Endometrial microvascular endothelial cells (primary cell): Measurements from ENCODE around the gene PPP4R3B. TPM values are rescaled to one million over a fixed set of nuclear protein-coding genes. Genes with fewer than 3 reads are reported as not detected.

Source experiments
- in situ Hi-C: cut with HindIII; loops from 2 replicates; pipeline ENCODE4 v1.10.0; 2017; ENCODE audit warnings: low sequenced_read_pairs, low pct_unique_long_range_greater_than_20kb; ENCODE audit errors: inconsistent ontology term
- total RNA-seq: library from RNA; depleted of rRNA; stranded (reverse); fragments of >200 nt; gene quantifications from one replicate; pipeline ENCODE4 v1.2.3, GENCODE V29; 2015; ENCODE audit errors: inconsistent ontology term

PPP4R3B gene
- total RNA-seq, 1 donor from 2014 or later = 51.2 TPM

DNA sequence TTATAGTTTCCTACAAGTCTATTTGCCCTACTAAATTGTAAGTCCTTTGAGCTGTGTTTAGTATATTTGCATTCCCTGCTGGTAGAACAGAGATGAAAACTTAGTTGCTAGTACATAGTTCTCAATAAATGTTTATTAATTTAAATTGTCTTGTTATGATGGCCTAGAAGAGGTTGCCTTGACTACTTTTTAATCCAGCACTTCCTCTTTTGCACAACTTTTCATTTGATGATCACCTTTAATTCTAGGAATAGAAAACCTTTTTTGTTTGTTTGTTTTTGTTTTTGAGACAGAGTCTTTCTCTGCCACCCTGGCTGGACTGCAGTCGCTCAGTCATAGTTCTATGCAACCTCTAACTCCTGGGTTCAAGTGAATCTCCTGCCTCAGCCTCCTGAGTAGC is 91.2 kb downstream of the PPP4R3B start:
- in situ Hi-C loops = no loop called here

DNA sequence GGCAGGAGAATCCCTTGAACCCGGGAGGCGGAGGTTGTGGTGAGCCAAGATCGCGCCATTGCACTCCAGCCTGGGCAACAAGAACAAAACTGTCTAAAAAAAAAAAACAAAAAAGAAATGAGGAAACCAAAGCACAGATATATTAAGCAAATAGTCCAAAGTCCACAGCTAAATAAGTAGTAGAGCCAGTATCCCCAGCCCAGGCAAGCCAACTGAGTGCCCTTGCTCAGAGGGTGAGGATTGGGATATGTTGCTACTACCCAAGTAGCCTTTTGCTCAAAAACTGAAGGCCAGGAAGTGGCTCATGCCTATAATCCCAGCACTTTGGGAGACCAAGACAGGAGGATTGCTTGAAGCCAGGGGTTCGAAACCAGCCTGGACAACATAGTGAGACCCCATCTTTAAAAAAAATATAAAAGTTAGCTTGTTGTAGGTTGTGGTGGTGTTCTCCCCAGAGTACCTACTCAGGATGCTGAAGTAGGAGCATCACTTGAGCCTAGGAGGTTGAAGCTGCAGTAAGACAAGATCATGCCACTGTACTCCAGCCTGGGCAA is 92.5 kb downstream of the PPP4R3B start:
- in situ Hi-C loops = no loop called here

DNA sequence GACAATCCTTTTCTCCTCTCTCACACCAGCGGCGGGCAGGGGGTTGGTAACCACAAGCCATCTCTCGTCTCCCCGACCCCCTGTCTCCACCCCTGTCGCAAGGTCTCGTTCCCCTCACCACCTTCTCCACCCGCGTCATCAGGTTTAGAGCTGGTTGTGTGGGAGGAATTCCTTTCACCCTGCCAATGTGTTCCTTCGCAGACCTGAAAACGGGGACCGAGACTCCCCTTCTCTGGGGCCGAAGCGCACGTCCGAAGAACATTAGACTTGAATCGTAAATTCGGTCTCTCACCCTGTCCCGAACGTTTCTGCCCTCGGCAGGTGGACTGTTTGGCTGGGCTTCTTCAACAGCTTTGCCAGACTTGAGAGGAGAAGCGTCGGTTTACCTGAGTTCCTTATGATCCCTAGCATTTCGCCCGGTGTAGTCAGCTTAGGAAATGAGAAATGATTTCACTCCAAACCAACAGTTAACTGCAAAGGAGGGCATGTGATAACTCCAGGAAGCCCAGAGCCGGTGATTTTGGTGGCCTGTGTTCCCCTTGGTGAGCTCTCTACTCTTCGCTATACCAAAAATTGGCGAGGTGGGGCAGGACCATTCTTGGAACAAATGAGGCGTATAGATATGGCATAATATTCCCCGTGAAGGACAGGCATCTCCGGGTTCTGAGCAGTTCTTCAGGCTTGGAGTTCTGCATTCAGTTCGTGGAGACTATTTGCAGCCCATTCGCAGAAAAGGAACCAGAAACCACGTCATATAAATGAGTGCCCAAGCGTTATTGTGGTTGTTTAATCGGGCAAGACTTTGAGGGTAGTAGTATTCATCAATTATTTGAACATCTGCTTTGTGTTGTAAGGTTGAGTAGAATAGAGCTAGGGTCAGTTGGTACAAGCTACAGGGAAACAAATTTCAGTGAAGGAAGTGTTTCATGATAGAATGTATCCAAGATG is 97.2 kb downstream of the PPP4R3B start:
- in situ Hi-C loops = no loop called here

DNA sequence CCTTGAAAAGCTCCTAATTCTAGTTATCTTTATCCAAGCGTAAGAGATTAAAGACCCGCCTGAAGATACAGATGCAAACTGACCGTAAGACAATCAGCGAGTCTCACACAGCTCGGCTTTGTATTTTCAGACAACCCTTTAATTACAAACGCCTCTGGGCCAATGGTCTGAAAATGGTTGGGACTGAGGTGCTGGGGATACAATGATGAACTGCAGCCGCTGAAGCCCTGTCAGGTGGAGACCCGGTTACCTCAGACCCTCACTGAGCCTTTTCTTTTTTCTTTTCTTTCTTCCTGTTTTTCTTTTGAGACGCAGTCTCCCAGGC is 98.6 kb downstream of the PPP4R3B start:
- in situ Hi-C loops = no loop called here

DNA sequence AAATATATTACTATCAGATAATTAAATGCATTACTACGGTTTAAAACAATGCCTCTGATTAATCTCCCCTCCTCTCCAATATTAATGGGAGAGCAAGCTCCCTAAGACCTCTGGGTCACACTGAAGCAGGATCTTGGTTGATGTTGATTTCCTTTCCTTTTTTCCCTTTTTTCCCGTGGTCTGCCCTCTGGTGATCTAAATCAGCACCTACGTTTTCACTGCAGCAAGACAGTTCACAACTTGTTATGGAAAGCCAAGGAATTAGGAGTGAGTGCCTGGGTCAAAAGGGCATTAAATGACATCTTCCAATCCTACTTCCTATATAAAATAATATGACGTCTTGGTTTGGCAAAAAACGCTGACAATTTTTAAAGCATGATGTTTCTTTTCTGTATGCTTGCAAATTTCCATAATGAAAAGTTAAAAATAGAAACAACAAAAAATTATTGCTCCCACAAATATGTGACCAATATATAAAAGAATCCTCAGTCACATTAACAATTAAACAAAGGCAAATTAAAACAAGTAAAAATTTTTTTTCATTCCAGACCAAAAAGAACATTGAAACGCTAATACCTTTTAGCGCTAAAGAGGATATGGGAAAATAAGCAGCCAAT is 105.8 kb downstream of the PPP4R3B start:
- in situ Hi-C loops = no loop called here

DNA sequence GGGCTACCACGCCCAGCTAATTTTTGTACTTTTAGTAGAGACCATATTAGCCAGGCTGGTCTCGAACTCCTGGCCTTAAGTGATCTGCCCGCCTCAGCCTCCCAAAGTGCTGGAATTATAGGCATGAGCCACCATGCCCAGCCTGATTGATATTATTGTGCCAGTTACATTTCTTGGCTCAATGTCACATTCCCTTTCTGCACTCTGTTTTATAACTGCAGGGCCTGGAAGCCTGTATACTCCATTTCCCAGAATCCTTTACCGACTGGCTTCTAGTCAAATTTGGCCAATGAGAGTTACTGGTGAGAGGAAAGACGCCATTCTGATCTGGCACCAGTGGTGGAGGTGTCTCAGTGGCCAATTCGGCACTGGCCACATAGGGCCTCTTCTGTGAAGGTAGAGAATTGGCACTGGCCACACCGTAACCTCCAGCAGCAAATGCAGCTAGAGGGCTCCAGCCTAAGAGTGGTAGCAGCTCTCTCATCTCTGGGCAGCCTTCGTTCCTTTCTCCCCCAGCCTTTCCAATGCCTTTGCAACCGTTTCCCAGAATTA is 114.8 kb downstream of the PPP4R3B start:
- in situ Hi-C loops = no loop called here

DNA sequence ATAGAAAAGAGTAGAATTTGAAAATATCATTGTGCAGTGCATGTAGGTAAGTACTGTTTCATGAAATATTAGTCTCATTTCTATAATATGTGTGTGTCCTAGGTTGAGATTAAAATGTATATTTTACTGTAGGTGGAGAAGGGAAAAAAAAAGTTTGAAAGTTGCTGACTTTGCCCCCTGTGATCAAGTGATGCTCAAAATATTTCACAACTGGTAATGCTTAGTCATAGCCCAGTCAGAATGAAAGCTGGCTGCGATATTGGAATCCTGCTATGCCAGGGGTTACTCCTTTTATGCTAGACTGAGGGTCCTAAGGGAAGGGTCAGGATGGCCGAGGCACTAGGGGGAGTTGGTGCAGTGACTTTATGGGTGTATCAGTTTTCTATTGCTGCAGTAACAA is 117.4 kb downstream of the PPP4R3B start:
- in situ Hi-C loops = no loop called here

DNA sequence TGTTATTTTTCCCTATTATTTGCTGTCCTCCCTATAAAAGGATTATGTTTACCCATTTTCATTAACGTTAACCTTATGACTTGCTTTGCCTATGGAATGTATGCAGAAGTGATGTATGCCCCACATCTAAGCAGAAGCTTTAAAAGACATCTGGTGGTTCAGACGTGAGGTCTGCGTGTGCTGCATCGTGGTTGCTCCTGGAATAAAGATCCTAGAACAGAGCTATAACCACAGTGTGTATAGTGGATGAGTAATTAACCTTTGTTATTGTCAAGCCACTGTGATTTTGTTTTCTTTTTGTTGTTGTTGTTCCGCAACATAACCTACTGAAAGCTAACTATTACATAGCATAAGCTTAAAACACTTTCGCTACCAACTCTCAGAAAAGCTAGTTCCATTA is 118.8 kb downstream of the PPP4R3B start:
- in situ Hi-C loops = no loop called here

Other genes with a start within 250 kb of the PPP4R3B start
- 65.6 TPM for gene CCDC88A, start 197.8 kb downstream of the PPP4R3B start, total RNA-seq
- gene CFAP36, start 97.9 kb downstream of the PPP4R3B start, total RNA-seq = 16.4 TPM
- 33.4 TPM for gene PNPT1, start 76.2 kb upstream of the PPP4R3B start, total RNA-seq